A673 (cell line): ENCODE results near the gene LARGE2. TPM values are rescaled to one million over a fixed set of nuclear protein-coding genes. Genes with fewer than 3 reads are reported as not detected.

ENCODE experiments used
- BruUV-seq: library from RNA; stranded (reverse); fragments of 400-500 nt; replicated peaks from 2 replicates; lab custom pipeline; 2021; lab: Mats Ljungman, UMichigan
- CTCF ChIA-PET: fragments of 300-600 bp; sonication (Branson Sonifier 250); formaldehyde crosslinking; loops from one replicate; lab custom pipeline; 2022; ENCODE audit warnings: antibody characterized with exemption; lab: Charles Lee
- POLR2A ChIA-PET: fragments of 300-600 bp; sonication (Branson Sonifier 250); formaldehyde crosslinking; loops from one replicate; lab custom pipeline; 2022; ENCODE audit warnings: antibody characterized with exemption; ENCODE audit not compliant: low non-redundant PET; lab: Charles Lee
- DNase-seq: peaks from one replicate; pipeline ENCODE4 v3.0.0-alpha.2; 2015; ENCODE audit warnings: low spot score
- H3K27ac ChIP-seq: fragments of 200-600 bp; sonication (generic); 2 replicates; pipeline ENCODE4 v1.5.1; 2016; ENCODE audit warnings: mixed run types, low read depth, mild to moderate bottlenecking, mixed read lengths, antibody characterized with exemption, low read length; ENCODE audit not compliant: poor library complexity, severe bottlenecking
- H3K27me3 ChIP-seq: fragments of 200-600 bp; sonication (generic); replicated peaks from 2 replicates; pipeline ENCODE4 v1.6.1; 2017; ENCODE audit warnings: mixed run types, low read depth, mild to moderate bottlenecking, mixed read lengths, antibody characterized with exemption, low read length; ENCODE audit not compliant: insufficient read depth, poor library complexity
- H3K36me3 ChIP-seq: fragments of 200-600 bp; sonication (generic); 2 replicates; pipeline ENCODE4 v1.6.1; 2016; ENCODE audit warnings: mixed run types, mild to moderate bottlenecking, mixed read lengths, antibody characterized with exemption, low read length; ENCODE audit not compliant: insufficient read depth, poor library complexity, severe bottlenecking
- H3K4me1 ChIP-seq: fragments of 200-600 bp; sonication (generic); 2 replicates; pipeline ENCODE4 v1.6.1; 2017; ENCODE audit warnings: mixed run types, mild to moderate bottlenecking, mixed read lengths, antibody characterized with exemption, low read length; ENCODE audit not compliant: insufficient read depth, poor library complexity, severe bottlenecking
- H3K4me3 ChIP-seq: fragments of 200-600 bp; sonication (generic); 2 replicates; pipeline ENCODE4 v1.5.1; 2016; ENCODE audit warnings: low read depth, mixed run types, mild to moderate bottlenecking, mixed read lengths, low read length; ENCODE audit not compliant: poor library complexity, severe bottlenecking
- H3K9me3 ChIP-seq: fragments of 200-600 bp; sonication (generic); 2 replicates; pipeline ENCODE4 v1.6.1; 2016; ENCODE audit warnings: mixed run types, low read depth, mild to moderate bottlenecking, mixed read lengths, antibody characterized with exemption, low read length; ENCODE audit not compliant: poor library complexity, severe bottlenecking
- EZH2 ChIP-seq: fragments of 200-600 bp; sonication (generic); IDR thresholded peaks from 2 replicates; pipeline ENCODE4 v1.6.1; 2017; ENCODE audit warnings: borderline replicate concordance, low read depth, mild to moderate bottlenecking, mixed read lengths, antibody characterized with exemption, low read length; ENCODE audit not compliant: poor library complexity, severe bottlenecking
- intact Hi-C: fragments of 100-400 bp; cut with micrococcal nuclease; formaldehyde crosslinking; loops from one replicate; pipeline ENCODE4 v1.10.0; 2022; ENCODE audit not compliant: unreplicated experiment
- total RNA-seq: library from RNA; stranded (reverse); gene quantifications from 2 replicates; pipeline ENCODE4 v1.2.3, GENCODE V29; 2021
- TF ChIP-seq, protein P1 (sequence below): fragments of 300-800, 200-600 bp; sonication (generic); conservative IDR thresholded peaks from 2 replicates; pipeline ENCODE4 v1.5.1; 2017; ENCODE audit warnings: low read depth, mild to moderate bottlenecking, antibody characterized with exemption, low read length, moderate library complexity, mixed read lengths

LARGE2 gene
- total RNA-seq, 1 experiment from 2014 or later, result 9.1 TPM

DNA sequence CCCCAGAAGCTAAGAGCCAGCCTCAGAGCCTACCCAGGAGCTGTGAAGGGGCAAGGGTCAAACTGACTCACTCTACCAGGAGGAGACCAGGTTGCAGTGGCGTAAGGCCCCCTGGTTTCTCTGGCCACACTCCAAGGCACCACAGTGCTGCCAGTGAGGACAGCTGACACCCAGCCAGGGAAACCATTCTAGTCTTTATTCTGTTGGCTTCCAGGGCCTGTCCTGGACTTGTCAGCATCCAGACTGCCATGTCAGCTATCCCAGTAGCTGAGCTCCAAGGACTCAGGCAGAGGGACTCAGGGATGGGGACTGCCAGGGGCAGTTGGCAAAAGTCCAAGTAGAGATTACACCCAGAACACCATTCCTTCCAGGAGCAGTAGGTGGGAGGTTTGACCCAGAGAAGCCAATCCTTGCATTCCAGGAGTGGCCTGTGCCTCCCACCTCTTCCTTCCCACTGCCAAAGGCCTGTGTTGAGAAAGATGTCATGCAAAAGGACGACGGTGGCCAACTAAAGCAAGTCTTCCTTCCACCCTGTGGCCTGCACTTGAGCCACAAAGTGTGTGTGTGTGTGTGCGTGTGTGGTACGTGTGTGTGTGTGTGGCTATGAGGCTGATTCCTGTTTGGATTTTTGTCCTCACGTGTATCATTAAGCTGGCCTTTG is 40.6 kb upstream of the LARGE2 start:
- no TSS peak for BruUV-seq
- intact Hi-C loops, result loop anchor here (2.0 to 10.0 kb wide), 2 partner anchors 37 to 433 kb away; no protein-coding TSS in a partner anchor
- Histone ChIP-seq H3K36me3 (peaks cover 24% of the 10 kb centered on the region), H3K4me3 (no peak overlapping the region), H3K27me3 (no peaks in the 10 kb centered on the region), H3K9me3 (no peaks in the 10 kb centered on the region), H3K27ac (no peak overlapping the region), H3K4me1 (peaks cover 29% of the 10 kb centered on the region)
- TF ChIP-seq EZH2, result no peak
- TF ChIP-seq, protein P1, sequence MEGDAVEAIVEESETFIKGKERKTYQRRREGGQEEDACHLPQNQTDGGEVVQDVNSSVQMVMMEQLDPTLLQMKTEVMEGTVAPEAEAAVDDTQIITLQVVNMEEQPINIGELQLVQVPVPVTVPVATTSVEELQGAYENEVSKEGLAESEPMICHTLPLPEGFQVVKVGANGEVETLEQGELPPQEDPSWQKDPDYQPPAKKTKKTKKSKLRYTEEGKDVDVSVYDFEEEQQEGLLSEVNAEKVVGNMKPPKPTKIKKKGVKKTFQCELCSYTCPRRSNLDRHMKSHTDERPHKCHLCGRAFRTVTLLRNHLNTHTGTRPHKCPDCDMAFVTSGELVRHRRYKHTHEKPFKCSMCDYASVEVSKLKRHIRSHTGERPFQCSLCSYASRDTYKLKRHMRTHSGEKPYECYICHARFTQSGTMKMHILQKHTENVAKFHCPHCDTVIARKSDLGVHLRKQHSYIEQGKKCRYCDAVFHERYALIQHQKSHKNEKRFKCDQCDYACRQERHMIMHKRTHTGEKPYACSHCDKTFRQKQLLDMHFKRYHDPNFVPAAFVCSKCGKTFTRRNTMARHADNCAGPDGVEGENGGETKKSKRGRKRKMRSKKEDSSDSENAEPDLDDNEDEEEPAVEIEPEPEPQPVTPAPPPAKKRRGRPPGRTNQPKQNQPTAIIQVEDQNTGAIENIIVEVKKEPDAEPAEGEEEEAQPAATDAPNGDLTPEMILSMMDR, result no peak
- POLR2A ChIA-PET, result no interaction called here
- CTCF ChIA-PET, result interaction anchor here (1.9 kb wide), 1 partner anchor 9 kb away, joined by 7 read pairs; no protein-coding TSS in a partner anchor
- no peak for DNase-seq

DNA sequence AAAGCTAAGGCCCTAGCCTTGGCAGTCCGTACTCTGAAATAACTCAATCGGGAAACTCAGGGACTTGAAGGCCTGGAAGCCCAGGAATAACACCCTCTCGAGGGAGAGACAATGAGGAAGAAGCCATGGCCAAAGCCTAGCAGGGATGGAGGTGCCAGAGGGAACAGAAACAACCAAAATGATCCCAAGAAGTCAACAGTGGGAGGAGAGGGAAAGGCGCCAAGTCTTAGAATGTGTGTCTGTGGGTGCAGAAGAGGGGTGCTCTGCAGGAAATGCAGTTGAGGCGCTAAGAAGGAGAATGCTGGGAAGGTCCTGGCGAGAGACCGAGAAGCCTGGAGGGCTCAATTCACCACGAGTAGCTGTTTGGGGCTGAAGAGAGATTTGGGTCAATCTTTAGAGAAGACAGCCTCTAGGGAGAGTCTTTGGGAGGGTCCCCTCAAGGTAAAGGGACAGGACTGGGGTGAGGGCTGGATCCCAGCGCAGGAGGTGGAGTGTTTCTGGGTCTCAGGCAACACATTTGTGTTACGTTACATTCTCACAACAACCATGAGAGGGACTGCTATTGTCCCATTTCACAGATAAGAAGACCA is 37.8 kb upstream of the LARGE2 start:
- ChIA-PET POLR2A (no interaction called here), CTCF (no interaction called here)
- no peaks in the 10 kb centered on the region for H3K27me3 ChIP-seq
- intact Hi-C loops, result loop anchor here (10.0 kb wide), 1 partner anchor 430 kb away; no protein-coding TSS in a partner anchor
- H3K4me1 ChIP-seq, result peaks cover 22% of the 10 kb centered on the region
- H3K9me3 ChIP-seq, result no peaks in the 10 kb centered on the region
- peaks cover 14% of the 10 kb centered on the region for H3K36me3 ChIP-seq
- H3K27ac ChIP-seq, result no peak overlapping the region
- DNase-seq, result no peak
- no TSS peak for BruUV-seq
- H3K4me3 ChIP-seq, result peak overlapping the region; percentile 58
- TF ChIP-seq EZH2, result no peak
- TF ChIP-seq, protein P1, result no peak

DNA sequence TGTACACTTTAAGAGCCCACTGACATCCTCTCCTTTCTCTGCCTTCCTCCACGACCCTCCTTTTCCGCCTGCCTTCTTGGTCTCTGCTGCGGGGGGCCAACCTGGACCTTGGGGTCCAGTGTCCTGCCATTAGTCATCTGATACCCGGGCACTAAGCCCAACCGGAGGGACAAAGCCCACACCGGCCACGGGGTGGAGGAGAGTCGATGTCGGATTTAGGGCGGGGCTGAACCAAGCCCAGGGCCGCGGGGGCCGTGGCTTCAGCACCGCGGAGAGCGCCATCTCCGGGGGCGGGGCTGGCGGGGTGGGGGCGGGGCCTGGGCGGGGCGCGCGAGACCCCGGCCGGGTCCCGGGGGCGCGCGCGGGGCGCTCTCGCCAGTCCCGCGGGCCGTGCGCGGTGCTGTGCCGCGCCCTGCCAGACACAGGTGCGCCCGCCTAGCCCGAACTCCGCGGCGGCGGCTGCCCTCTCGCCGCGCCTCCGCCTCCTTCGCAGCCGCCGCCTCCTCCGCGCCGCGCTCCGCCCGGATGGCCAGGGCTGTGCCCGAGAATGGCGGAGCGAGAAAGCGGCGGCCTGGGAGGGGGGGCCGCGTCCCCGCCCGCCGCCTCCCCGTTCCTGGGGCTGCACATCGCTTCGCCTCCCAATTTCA is 37.1 kb upstream of the LARGE2 start, which contains the start of gene MAPK8IP1:
Gene MAPK8IP1, plus strand, starts transcription at position 378 of the 647 bp plus-strand sequence. Its CDS starts 170 bp downstream, at position 548.
- CTCF ChIA-PET, result no interaction called here

More for the DNA sequence above, 37.1 kb upstream of the LARGE2 start, which contains the start of gene MAPK8IP1:
- DNase-seq, result peak; percentile 75
- H3K36me3 ChIP-seq, result peaks cover 14% of the 10 kb centered on the region
- peaks cover 15% of the 10 kb centered on the region for H3K4me1 ChIP-seq
- intact Hi-C loops, result loop anchor here (10.0 kb wide), 1 partner anchor 429 kb away; no protein-coding TSS in a partner anchor
- H3K9me3 ChIP-seq, result no peaks in the 10 kb centered on the region
- no peaks in the 10 kb centered on the region for H3K27me3 ChIP-seq
- BruUV-seq, result no TSS peak
- TF ChIP-seq, protein P1, result 0 out of 2 replicates have a peak, but pooled peaks have one; percentile 12
- no peak for TF ChIP-seq EZH2
- peak within 1 kb of the TSS; percentile 58 for H3K4me3 ChIP-seq
- POLR2A ChIA-PET, result no interaction called here
- no peak within 1 kb of the TSS for H3K27ac ChIP-seq
